Kidney (tissue), 14 donors: ENCODE data around the gene PLSCR3. TPM values are rescaled to one million over a fixed set of nuclear protein-coding genes. Genes with fewer than 3 reads are reported as not detected.

Source experiments
- DNase-seq, 5 donors: peaks; one replicate each; pipeline ENCODE4 v3.0.0-alpha.2; 2013 to 2020
- FAIRE-seq: peaks from 2 replicates; lab custom pipeline; 2012; peaks lifted over from hg19 to GRCh38; lab: Jason Lieb, UNC
- H3K27ac ChIP-seq, 2 donors: one replicate each; pipeline ENCODE4 v1.7.0; 2013; ENCODE audit warnings: low read depth in 2 of 2, low read length in 2 of 2, inconsistent platforms in 1 of 2
- H3K27me3 ChIP-seq: one replicate; pipeline ENCODE4 v1.7.1; 2013; ENCODE audit warnings: low read length, inconsistent platforms; ENCODE audit not compliant: control insufficient read depth, insufficient read depth
- H3K36me3 ChIP-seq, 3 donors: one replicate each; pipeline versions ENCODE4 v1.7.0 to v1.7.1; 2013; ENCODE audit warnings: low read length in 3 of 3, control low read depth in 1 of 3, inconsistent platforms in 1 of 3; ENCODE audit not compliant: insufficient read depth in 3 of 3, control insufficient read depth in 2 of 3
- H3K4me1 ChIP-seq, 3 donors: one replicate each; pipeline versions ENCODE4 v1.7.0 to v1.7.1; 2013; ENCODE audit warnings: low read length in 3 of 3, inconsistent platforms in 1 of 3, low read depth in 1 of 3; ENCODE audit not compliant: control insufficient read depth in 2 of 3, insufficient read depth in 2 of 3
- H3K4me3 ChIP-seq, 3 donors: one replicate each; pipeline versions ENCODE4 v1.7.0 to v1.8.1; 2013; ENCODE audit warnings: low read length in 3 of 3, control low read depth in 1 of 3, inconsistent platforms in 1 of 3
- H3K9ac ChIP-seq, 3 donors: one replicate each; pipeline versions ENCODE4 v1.7.0 to v1.7.1; 2013; ENCODE audit warnings: low read length in 3 of 3, control low read depth in 1 of 3, inconsistent platforms in 1 of 3
- H3K9me3 ChIP-seq, 3 donors: one replicate each; pipeline versions ENCODE4 v1.7.0 to v1.7.1; 2013; ENCODE audit warnings: low read length in 3 of 3, control low read depth in 1 of 3, inconsistent platforms in 1 of 3; ENCODE audit not compliant: control insufficient read depth in 2 of 3, insufficient read depth in 1 of 3
- intact Hi-C: fragments of 100-400 bp; cut with DNase I; formaldehyde crosslinking; loops from one replicate; pipeline ENCODE4 v1.11.1; 2022
- polyA plus RNA-seq: library from polyadenylated mRNA; stranded (reverse); fragments of 350-450 nt; fragmentation: Illumina TruSeq; extraction: RNeasy Lipid Tissue Mini Kit (QIAGEN cat#74804); gene quantifications from one replicate; pipeline ENCODE4 v1.2.3, GENCODE V29; 2014; ENCODE audit warnings: low read depth, low replicate concordance; ENCODE audit not compliant: insufficient read depth
- total RNA-seq: library from RNA; stranded (reverse); fragmentation: NEBNext Ultra II Directional; extraction: Animal tissue kit (Norgen Biotek cat#: 25700); gene quantifications from one replicate; pipeline ENCODE4 v1.2.1, GENCODE V29; 2021
- TF ChIP-seq, protein P1 (sequence below): IDR thresholded peaks from 3 replicates; pipeline ENCODE4 v1.5.1; 2012; ENCODE audit warnings: mild to moderate bottlenecking, moderate library complexity, borderline replicate concordance; ENCODE audit not compliant: insufficient read depth; ENCODE audit errors: extremely low read depth
- donor health status: control.
- donor health status: control.
- donor health status: control.
- donor health status: control.
- donor health status: control.
- donor health status: DM: yes; HTN: yes; CAD: no.
- donor health status: Normal renal cell carcinoma (clear cell type).

PLSCR3 gene
- total and polyA plus RNA-seq, 2 donors from 2014 or later: 26.4 to 35.0 TPM

DNA sequence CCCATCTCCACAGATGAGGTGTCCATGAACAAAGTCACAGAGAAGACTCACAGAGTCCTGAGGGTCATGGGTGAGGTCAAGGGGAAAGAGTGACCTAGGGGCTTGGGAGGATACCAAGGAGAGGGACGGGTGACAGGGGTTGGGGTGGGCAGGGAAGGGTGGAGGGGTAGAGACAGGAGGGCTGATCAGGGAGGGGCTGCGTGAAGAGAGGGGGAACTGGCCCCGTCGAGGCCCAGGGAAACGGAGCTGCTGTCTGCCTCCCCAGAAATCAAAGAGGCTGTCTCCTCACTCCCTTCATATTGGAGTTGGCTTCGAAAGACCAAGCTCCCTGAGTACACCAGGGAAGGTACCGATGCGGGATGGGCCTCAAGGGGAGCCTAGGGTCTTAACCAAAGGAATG lies 38.8 kb downstream of the PLSCR3 start:
- DNase-seq (peak in 2 of 5 donors; percentile 56 to 57), FAIRE-seq (no peak)
- H3K9ac ChIP-seq: no peak overlapping the region
- intact Hi-C loops: no loop called here
- H3K4me3 ChIP-seq: no peak overlapping the region
- TF ChIP-seq, protein P1, sequence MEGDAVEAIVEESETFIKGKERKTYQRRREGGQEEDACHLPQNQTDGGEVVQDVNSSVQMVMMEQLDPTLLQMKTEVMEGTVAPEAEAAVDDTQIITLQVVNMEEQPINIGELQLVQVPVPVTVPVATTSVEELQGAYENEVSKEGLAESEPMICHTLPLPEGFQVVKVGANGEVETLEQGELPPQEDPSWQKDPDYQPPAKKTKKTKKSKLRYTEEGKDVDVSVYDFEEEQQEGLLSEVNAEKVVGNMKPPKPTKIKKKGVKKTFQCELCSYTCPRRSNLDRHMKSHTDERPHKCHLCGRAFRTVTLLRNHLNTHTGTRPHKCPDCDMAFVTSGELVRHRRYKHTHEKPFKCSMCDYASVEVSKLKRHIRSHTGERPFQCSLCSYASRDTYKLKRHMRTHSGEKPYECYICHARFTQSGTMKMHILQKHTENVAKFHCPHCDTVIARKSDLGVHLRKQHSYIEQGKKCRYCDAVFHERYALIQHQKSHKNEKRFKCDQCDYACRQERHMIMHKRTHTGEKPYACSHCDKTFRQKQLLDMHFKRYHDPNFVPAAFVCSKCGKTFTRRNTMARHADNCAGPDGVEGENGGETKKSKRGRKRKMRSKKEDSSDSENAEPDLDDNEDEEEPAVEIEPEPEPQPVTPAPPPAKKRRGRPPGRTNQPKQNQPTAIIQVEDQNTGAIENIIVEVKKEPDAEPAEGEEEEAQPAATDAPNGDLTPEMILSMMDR: no peak
- no peaks in the 10 kb centered on the region for H3K36me3 ChIP-seq
- peaks cover 0 to 20% (median 9%) of the 10 kb centered on the region in 3 donors for H3K4me1 ChIP-seq
- no peak overlapping the region for H3K27ac ChIP-seq
- H3K9me3 ChIP-seq: no peaks in the 10 kb centered on the region
- no peaks in the 10 kb centered on the region for H3K27me3 ChIP-seq

DNA sequence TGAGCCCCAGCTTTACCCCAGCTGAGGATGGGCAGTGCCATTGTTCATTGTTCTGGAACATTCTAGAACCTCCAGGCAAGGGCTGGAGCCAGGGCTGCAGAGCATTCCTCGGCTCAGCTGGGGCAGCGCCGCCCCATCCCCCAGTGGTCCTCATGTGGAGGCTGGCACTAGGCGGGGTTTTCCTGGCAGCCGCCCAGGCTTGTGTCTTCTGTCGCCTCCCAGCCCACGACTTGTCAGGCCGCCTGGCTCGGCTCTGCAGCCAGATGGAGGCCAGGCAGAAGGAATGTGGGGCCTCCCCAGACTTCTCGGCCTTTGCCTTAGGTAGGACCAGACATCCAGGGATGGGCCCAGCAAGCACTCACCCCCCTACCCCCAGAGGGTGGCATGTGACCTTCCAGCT lies 39.3 kb downstream of the PLSCR3 start, which contains the start of gene TMEM95:
TMEM95 (plus strand) TSS at position 104 of the 400 bp plus-strand sequence; CDS start at position 153, 49 bp downstream.
- H3K9me3 ChIP-seq: no peaks in the 10 kb centered on the region
- H3K36me3 ChIP-seq: no peaks in the 10 kb centered on the region
- intact Hi-C loops: no loop called here
- peak within 1 kb of the TSS in 1 of 2 donors; percentile 9 for H3K27ac ChIP-seq
- peaks cover 0 to 20% (median 9%) of the 10 kb centered on the region in 3 donors for H3K4me1 ChIP-seq
- TF ChIP-seq, protein P1: no peak
- peak within 1 kb of the TSS in 1 of 3 donors; percentile 43 for H3K9ac ChIP-seq
- H3K4me3 ChIP-seq: no peak within 1 kb of the TSS
- FAIRE-seq (no peak), DNase-seq (peak in 3 of 5 donors; percentile 49 to 78 (median 60))
- no peaks in the 10 kb centered on the region for H3K27me3 ChIP-seq

DNA sequence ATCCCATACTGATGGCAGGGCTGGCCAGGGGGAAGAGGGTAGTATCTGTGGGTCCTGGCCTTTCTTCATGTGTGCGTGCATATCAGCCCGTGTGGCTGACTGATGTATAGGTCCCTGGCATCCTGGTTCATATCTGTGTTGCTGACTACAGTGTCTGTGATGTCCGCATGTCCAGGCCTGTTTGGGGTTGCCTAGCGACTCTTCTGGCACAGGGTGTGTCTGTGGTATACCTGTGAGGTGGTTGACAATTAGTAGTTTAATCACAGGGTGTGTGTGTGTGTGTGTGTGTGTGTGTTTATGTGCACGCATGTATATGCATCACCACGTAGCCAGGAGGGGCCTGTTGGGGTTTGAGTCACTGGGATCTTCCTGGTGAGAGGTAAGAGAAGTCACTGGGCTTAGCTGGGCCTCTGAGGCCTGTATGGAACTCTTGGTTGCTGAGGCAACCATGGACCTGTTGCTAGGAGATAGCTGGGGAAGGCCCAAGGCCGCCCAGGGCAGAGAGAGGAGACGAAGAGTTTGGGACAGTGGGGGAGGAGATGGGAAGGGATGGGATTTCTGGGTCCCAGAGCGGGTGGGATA lies 40.0 kb downstream of the PLSCR3 start:
- intact Hi-C loops: no loop called here
- FAIRE-seq: no peak
- TF ChIP-seq, protein P1: no peak
- Histone ChIP-seq H3K9me3 (no peaks in the 10 kb centered on the region), H3K36me3 (no peaks in the 10 kb centered on the region), H3K9ac (peak overlapping the region in 1 of 3 donors; percentile 43), H3K4me3 (no peak overlapping the region), H3K4me1 (peaks cover 3 to 25% (median 13%) of the 10 kb centered on the region in 3 donors), H3K27ac (no peak overlapping the region), H3K27me3 (no peaks in the 10 kb centered on the region)
- DNase-seq: peak in 2 of 5 donors; percentile 61 to 63
